GM19452 (cell line): Measurements from ENCODE around the gene FXYD1.

Experiments
- ATAC-seq: cut with Tn5 transposase; IDR thresholded peaks from one replicate; pipeline ENCODE4 v1.9.1; 2021; ENCODE audit not compliant: unreplicated experiment

FXYD1 gene

GRCh38 chr19:35184267-35184666 is 45.6 kb downstream of the FXYD1 start:
- ATAC-seq, result no peak

GRCh38 chr19:35184884-35185283 is 46.3 kb downstream of the FXYD1 start:
- ATAC-seq, result no peak
